DND-41 (cell line): ENCODE results near the gene CDSN.

ENCODE experiments used
- ATAC-seq: fragments of 200-7000 bp; cut with Tn5 transposase; 3 replicates; pipeline ENCODE4 v1.9.1; 2021; ENCODE audit warnings: low read depth; ENCODE audit not compliant: insufficient read depth
- DNase-seq: peaks from one replicate; pipeline ENCODE4 v3.0.0-alpha.2; 2020
- H2AFZ ChIP-seq: 2 replicates; pipeline ENCODE4 v1.6.0; 2012; ENCODE audit warnings: low read depth, low read length
- H3K27ac ChIP-seq: 2 replicates; pipeline ENCODE4 v1.5.1; 2012; ENCODE audit warnings: low read length, inconsistent platforms
- H3K27me3 ChIP-seq: fragments of 200-600 bp; sonication (generic); 2 replicates; pipeline ENCODE4 v1.6.0; 2012; ENCODE audit warnings: low read length, mild to moderate bottlenecking, inconsistent platforms; ENCODE audit not compliant: insufficient read depth, poor library complexity
- H3K36me3 ChIP-seq: 2 replicates; pipeline ENCODE4 v1.5.1; 2012; ENCODE audit warnings: low read length, inconsistent platforms; ENCODE audit not compliant: insufficient read depth
- H3K4me1 ChIP-seq: 2 replicates; pipeline ENCODE4 v1.5.1; 2012; ENCODE audit warnings: mild to moderate bottlenecking, low read length; ENCODE audit not compliant: insufficient read depth
- H3K4me2 ChIP-seq: 2 replicates; pipeline ENCODE4 v1.6.0; 2012; ENCODE audit warnings: mild to moderate bottlenecking, moderate library complexity, low read length, inconsistent platforms; ENCODE audit not compliant: insufficient read depth
- H3K4me3 ChIP-seq, 2 experiments: fragments of 200-600 bp in 1 of 2; shearing (Covaris generic) in 1 of 2; 2 replicates each; pipeline ENCODE4 v1.5.1; 2012 to 2016; ENCODE audit warnings: inconsistent platforms in 2 of 2, low read length in 2 of 2, mild to moderate bottlenecking in 2 of 2, low read depth in 1 of 2, moderate library complexity in 1 of 2
- H3K79me2 ChIP-seq: 2 replicates; pipeline ENCODE4 v1.6.0; 2012; ENCODE audit warnings: low read length, inconsistent platforms; ENCODE audit not compliant: insufficient read depth
- H3K9ac ChIP-seq: 2 replicates; pipeline ENCODE4 v1.6.0; 2012; ENCODE audit warnings: low read depth, mild to moderate bottlenecking, inconsistent platforms, low read length, moderate library complexity
- H3K9me3 ChIP-seq: 2 replicates; pipeline ENCODE4 v1.5.1; 2012; ENCODE audit warnings: low read length, moderate library complexity, mild to moderate bottlenecking, inconsistent platforms; ENCODE audit not compliant: insufficient read depth, severe bottlenecking
- H4K20me1 ChIP-seq: 2 replicates; pipeline ENCODE4 v1.6.0; 2012; ENCODE audit warnings: low read length; ENCODE audit not compliant: insufficient read depth
- EZH2 ChIP-seq: IDR thresholded peaks from 3 replicates; pipeline ENCODE4 v1.6.1; 2012; ENCODE audit warnings: borderline replicate concordance, low read depth, mild to moderate bottlenecking, moderate library complexity, low read length, inconsistent platforms; ENCODE audit not compliant: severe bottlenecking
- TF ChIP-seq, protein P1 (sequence below): IDR thresholded peaks from 2 replicates; pipeline ENCODE4 v1.5.1; 2012; ENCODE audit warnings: borderline replicate concordance, low read length, moderate library complexity, mild to moderate bottlenecking; ENCODE audit not compliant: poor library complexity, severe bottlenecking; ENCODE audit errors: extremely low read depth

CDSN gene

GRCh38 chr6:31145386-31145785, 25.1 kb upstream of the CDSN start:
- Histone ChIP-seq H3K4me2 (no peak overlapping the region), H2AFZ (no peak overlapping the region), H3K27ac (no peak overlapping the region), H3K79me2 (no peaks in the 10 kb centered on the region), H3K4me3 (no peak overlapping the region), H3K36me3 (peaks cover 47% of the 10 kb centered on the region), H3K4me1 (no peaks in the 10 kb centered on the region), H3K9me3 (no peaks in the 10 kb centered on the region), H3K9ac (no peak overlapping the region), H4K20me1 (no peaks in the 10 kb centered on the region), H3K27me3 (no peaks in the 10 kb centered on the region)
- TF ChIP-seq, protein P1, sequence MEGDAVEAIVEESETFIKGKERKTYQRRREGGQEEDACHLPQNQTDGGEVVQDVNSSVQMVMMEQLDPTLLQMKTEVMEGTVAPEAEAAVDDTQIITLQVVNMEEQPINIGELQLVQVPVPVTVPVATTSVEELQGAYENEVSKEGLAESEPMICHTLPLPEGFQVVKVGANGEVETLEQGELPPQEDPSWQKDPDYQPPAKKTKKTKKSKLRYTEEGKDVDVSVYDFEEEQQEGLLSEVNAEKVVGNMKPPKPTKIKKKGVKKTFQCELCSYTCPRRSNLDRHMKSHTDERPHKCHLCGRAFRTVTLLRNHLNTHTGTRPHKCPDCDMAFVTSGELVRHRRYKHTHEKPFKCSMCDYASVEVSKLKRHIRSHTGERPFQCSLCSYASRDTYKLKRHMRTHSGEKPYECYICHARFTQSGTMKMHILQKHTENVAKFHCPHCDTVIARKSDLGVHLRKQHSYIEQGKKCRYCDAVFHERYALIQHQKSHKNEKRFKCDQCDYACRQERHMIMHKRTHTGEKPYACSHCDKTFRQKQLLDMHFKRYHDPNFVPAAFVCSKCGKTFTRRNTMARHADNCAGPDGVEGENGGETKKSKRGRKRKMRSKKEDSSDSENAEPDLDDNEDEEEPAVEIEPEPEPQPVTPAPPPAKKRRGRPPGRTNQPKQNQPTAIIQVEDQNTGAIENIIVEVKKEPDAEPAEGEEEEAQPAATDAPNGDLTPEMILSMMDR: no peak
- TF ChIP-seq EZH2: no peak
- no peak for DNase-seq
- ATAC-seq: no peak

DNA sequence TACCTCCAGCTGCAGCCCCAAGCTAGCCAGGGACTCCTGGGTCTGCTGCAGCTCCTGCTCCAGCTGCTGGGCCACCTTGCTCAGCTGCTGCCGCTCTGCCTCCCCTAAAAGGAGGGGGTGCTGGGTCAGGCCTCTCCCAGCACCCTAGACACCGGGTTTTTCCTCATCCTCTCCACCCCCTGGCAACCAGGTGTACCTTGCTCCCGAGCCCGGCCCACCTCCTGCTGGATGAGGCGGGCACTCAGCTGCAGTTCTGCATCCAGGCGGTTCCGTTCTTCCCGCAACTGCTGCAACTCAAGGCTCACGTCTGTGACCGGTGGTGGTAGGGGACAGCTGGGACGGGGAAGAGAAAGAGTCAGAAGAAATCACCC, 24.7 kb upstream of the CDSN start:
- Histone ChIP-seq H3K36me3 (peaks cover 43% of the 10 kb centered on the region), H2AFZ (no peak overlapping the region), H3K79me2 (no peaks in the 10 kb centered on the region), H3K4me2 (no peak overlapping the region), H3K27me3 (no peaks in the 10 kb centered on the region), H4K20me1 (no peaks in the 10 kb centered on the region), H3K4me3 (no peak overlapping the region), H3K27ac (no peak overlapping the region), H3K9ac (no peak overlapping the region), H3K9me3 (no peaks in the 10 kb centered on the region), H3K4me1 (no peaks in the 10 kb centered on the region)
- DNase-seq: no peak
- ATAC-seq: no peak
- TF ChIP-seq EZH2: no peak
- TF ChIP-seq, protein P1: no peak

- ATAC-seq (no peak), DNase-seq (no peak)
- no peak overlapping the region for H3K9ac ChIP-seq
- H3K27me3 ChIP-seq: no peaks in the 10 kb centered on the region
- H3K9me3 ChIP-seq: no peaks in the 10 kb centered on the region
- TF ChIP-seq EZH2: no peak
- TF ChIP-seq, protein P1: no peak
- no peak overlapping the region for H3K4me2 ChIP-seq
- peaks cover 39% of the 10 kb centered on the region for H3K36me3 ChIP-seq
- H3K4me3 ChIP-seq: no peak overlapping the region
- no peaks in the 10 kb centered on the region for H4K20me1 ChIP-seq
- no peak overlapping the region for H3K27ac ChIP-seq
- no peaks in the 10 kb centered on the region for H3K79me2 ChIP-seq
- no peaks in the 10 kb centered on the region for H3K4me1 ChIP-seq
- H2AFZ ChIP-seq: no peak overlapping the region
Observed at GRCh38 chr6:31144296-31144969, 24.2 kb upstream of the CDSN start.
